Measurements from ENCODE around the gene STARD5.

STARD5 gene

GRCh38 chr15:81285461-81285860 lies 38.5 kb downstream of the STARD5 start:
- no peak for TF ChIP-seq GATA2 (IDR thresholded peaks at IDR 0.05; ENCODE audit: low read depth, low read length)
- TF ChIP-seq GATA3 (IDR thresholded peaks at IDR 0.05; ENCODE audit: low read depth, low read length) = no peak

GRCh38 chr15:81284256-81285031 lies 39.5 kb downstream of the STARD5 start:
- TF ChIP-seq GATA2 (IDR thresholded peaks at IDR 0.05; ENCODE audit: low read depth, low read length) = no peak
- TF ChIP-seq GATA3 (IDR thresholded peaks at IDR 0.05; ENCODE audit: low read depth, low read length) = no peak

GRCh38 chr15:81282911-81283310 lies 41.0 kb downstream of the STARD5 start:
- TF ChIP-seq GATA3 (IDR thresholded peaks at IDR 0.05; ENCODE audit: low read depth, low read length) = no peak
- TF ChIP-seq GATA2 (IDR thresholded peaks at IDR 0.05; ENCODE audit: low read depth, low read length) = no peak

- TF ChIP-seq GATA3 (IDR thresholded peaks at IDR 0.05; ENCODE audit: low read depth, low read length) = no peak
- TF ChIP-seq GATA2 (IDR thresholded peaks at IDR 0.05; ENCODE audit: low read depth, low read length) = no peak
Observed at GRCh38 chr15:81282606-81282895, 41.4 kb downstream of the STARD5 start.

GRCh38 chr15:81281766-81282605 lies 42.0 kb downstream of the STARD5 start:
- TF ChIP-seq GATA3 (IDR thresholded peaks at IDR 0.05; ENCODE audit: low read depth, low read length) = no peak
- TF ChIP-seq GATA2 (IDR thresholded peaks at IDR 0.05; ENCODE audit: low read depth, low read length) = no peak

GRCh38 chr15:81281456-81281735 lies 42.5 kb downstream of the STARD5 start:
- TF ChIP-seq GATA3 (IDR thresholded peaks at IDR 0.05; ENCODE audit: low read depth, low read length) = no peak
- TF ChIP-seq GATA2 (IDR thresholded peaks at IDR 0.05; ENCODE audit: low read depth, low read length) = no peak

- TF ChIP-seq GATA2 (IDR thresholded peaks at IDR 0.05; ENCODE audit: low read depth, low read length) (no peak), GATA3 (IDR thresholded peaks at IDR 0.05; ENCODE audit: low read depth, low read length) (no peak)
Observed at GRCh38 chr15:81280696-81281455, 43.1 kb downstream of the STARD5 start.

- TF ChIP-seq GATA3 (IDR thresholded peaks at IDR 0.05; ENCODE audit: low read depth, low read length) = no peak
- no peak for TF ChIP-seq GATA2 (IDR thresholded peaks at IDR 0.05; ENCODE audit: low read depth, low read length)
Observed at GRCh38 chr15:81279621-81280485, 44.1 kb downstream of the STARD5 start.

- no peak for TF ChIP-seq GATA3 (IDR thresholded peaks at IDR 0.05; ENCODE audit: low read depth, low read length)
- TF ChIP-seq GATA2 (IDR thresholded peaks at IDR 0.05; ENCODE audit: low read depth, low read length) = no peak
Observed at GRCh38 chr15:81278306-81279029, 45.5 kb downstream of the STARD5 start.

- TF ChIP-seq GATA2 (IDR thresholded peaks at IDR 0.05; ENCODE audit: low read depth, low read length) (no peak), GATA3 (IDR thresholded peaks at IDR 0.05; ENCODE audit: low read depth, low read length) (no peak)
Observed at GRCh38 chr15:81277851-81278250, 46.1 kb downstream of the STARD5 start.

GRCh38 chr15:81276967-81277366 lies 47.0 kb downstream of the STARD5 start:
- TF ChIP-seq GATA3 (IDR thresholded peaks at IDR 0.05; ENCODE audit: low read depth, low read length) (no peak), GATA2 (IDR thresholded peaks at IDR 0.05; ENCODE audit: low read depth, low read length) (no peak)

- TF ChIP-seq GATA3 (IDR thresholded peaks at IDR 0.05; ENCODE audit: low read depth, low read length) = no peak
- TF ChIP-seq GATA2 (IDR thresholded peaks at IDR 0.05; ENCODE audit: low read depth, low read length) = no peak
Observed at GRCh38 chr15:81275711-81276392, 48.1 kb downstream of the STARD5 start.

Data from SH-SY5Y (cell line).